GM21825 (cell line): ENCODE measurements around the gene PLA2G15.
"Not testable (repeated sequence)": the region's sequence is repeated elsewhere in the genome, so short reads cannot be mapped to it uniquely, and the experiment has no call there.

Experiments used
- ATAC-seq: cut with Tn5 transposase; IDR thresholded peaks from one replicate; pipeline ENCODE4 v1.9.1; 2021; ENCODE audit warnings: mild to moderate bottlenecking, moderate library complexity; ENCODE audit not compliant: unreplicated experiment

PLA2G15 gene

DNA sequence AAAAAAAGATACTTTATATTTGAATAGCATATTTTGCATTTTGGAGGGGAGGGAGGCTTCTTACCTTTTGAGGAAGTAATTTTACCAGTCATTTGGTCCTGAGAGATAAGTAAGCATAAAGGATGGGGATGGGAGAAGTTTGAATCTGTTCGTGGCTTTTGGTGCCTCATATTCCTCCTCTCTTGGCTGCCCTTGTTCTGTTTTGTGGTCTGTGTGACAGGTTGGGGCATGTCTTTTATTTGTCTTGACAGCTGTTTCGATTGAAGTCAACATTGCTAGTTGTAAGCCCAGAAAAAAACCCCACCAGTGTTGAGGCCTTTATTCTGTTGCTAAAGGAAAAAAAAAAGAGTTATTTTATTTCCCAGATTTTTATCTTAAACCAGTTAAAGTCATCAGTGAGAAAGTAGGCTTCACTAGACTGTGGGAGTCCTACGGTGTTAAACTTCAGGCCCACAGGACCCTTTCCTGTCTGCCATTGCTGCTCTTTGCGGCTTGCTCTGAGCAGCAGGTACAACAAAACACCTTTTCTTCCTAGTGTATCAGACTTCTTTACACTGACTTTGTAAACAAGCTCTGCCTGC, 30.5 kb downstream of the PLA2G15 start:
- ATAC-seq = no peak

DNA sequence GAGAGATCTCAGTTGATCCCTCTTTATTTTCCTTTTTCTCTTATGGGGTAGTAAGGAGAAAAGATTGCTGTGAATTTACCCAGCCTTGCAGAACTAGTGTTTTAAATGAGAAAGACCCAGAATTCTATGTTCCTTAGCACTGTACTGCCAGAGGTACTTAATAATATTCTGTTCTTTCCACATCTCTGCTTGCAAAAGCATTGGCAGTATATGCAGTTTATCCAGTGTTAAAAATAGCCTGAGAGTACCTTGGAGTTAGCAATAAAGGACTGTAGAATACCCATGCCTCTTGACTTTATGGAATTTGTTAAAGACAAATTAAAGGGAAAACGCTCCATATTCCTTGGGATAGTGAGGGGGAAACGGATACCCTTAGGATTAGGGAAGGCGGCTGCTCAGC, 31.1 kb downstream of the PLA2G15 start:
- ATAC-seq = no peak

DNA sequence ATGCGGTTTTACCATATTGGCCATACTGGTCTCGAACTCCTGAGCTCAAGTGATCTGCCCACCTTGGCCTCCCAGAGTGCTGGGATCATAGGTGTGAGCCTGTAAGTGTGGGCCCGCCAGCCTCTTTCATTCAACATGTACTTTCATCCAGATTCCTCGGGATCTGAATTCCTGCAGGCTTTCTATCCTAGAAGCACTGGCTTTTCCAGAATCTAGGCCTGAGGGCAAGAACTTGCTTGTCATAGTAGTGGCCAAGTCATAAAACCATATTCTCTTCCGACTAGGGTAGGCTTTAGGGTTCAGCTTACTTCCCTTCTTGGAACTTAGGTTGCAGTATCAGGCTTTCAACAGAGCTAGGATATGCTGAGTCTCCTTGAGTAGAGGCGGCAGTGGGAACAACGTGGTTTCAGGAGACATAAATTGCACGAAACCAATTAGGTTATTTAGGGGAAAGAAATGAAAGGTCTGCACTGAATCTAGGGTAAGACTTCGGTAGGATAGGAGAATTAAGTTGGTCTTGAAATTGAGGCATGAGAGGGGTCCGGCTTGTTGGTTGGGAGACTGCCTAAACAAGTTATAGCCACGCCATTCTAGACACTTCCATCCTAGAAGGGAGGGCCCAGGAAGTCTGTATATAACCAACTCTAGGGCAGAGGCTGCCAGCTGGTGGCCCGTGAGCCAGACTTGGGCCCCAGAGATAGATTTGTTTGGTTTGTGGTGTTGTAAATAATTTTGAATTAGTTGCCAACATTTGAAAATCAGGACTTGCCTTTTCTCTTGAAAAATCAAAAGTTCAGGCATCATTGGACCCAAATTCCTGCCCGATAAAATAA, 34.8 kb downstream of the PLA2G15 start:
- no peak for ATAC-seq

DNA sequence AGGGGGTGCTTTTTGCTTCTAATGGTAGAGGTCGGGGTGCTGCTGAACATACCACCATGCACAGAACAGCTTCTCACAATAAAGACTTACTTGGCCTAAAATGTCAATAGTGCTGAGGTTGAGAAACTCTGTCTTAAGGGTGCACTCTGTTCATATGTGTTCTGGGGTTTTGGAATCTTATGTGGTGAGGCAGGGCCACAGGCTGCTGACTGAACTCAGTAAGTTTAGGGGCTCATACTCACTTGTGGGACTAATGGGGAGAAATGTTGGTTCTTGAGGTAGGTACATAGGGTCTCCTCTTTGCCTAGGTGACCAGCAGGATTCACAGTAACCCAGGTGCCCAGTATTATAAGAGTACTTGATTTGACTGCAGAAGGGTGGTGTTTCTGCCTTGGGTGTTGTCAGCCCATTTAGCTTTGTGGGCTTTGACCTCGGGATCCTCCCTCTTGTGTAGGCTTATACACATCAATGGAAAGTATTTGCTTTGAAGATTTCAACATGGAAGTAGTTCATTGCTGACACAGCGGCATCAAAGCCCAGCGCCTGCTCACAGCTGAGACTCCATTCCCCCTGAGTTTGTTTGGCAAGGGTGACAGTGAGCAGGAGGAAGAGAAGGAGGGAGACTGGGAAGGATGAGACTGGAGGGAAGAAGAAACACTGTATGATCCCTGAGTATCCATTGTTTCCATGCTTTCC, 36.3 kb downstream of the PLA2G15 start:
- ATAC-seq = no peak

DNA sequence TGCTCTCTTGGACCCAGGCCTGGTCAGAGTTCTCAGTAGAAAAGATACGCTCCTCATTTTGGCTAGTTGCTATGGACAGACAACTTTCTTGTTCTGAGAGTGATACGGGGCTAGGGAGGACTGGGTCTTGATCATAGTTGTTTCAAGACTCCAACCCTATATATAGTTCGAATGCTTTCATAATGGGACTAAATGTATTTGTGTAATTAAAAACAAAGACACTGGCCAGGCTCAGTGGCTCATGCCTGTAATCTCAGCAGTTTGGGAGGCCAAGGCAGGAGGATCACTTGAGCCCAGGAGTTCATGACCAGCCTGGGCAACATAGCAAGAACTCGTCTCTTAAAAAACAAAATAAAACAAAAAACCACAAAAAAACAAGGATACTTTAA, 36.9 kb downstream of the PLA2G15 start:
- no peak for ATAC-seq

DNA sequence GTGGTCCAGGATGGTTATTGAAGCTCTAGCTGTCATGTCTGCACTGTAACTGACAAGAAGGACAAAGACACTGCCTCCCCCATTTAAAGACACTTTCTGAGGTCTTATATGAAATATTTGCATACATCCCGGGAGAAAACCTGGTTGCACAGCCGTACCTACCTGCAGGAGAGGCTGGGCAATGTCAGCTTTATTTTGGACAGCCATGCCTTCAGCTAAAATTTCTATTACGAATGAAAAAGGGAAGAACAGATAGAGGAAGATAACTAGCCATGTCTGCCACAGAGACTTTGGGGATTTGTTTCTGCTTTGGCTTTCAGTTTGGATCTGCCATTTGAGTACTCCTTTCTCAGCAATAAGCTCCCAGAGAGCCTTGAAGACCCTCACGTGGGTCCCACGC, 38.2 kb downstream of the PLA2G15 start:
- no peak for ATAC-seq

DNA sequence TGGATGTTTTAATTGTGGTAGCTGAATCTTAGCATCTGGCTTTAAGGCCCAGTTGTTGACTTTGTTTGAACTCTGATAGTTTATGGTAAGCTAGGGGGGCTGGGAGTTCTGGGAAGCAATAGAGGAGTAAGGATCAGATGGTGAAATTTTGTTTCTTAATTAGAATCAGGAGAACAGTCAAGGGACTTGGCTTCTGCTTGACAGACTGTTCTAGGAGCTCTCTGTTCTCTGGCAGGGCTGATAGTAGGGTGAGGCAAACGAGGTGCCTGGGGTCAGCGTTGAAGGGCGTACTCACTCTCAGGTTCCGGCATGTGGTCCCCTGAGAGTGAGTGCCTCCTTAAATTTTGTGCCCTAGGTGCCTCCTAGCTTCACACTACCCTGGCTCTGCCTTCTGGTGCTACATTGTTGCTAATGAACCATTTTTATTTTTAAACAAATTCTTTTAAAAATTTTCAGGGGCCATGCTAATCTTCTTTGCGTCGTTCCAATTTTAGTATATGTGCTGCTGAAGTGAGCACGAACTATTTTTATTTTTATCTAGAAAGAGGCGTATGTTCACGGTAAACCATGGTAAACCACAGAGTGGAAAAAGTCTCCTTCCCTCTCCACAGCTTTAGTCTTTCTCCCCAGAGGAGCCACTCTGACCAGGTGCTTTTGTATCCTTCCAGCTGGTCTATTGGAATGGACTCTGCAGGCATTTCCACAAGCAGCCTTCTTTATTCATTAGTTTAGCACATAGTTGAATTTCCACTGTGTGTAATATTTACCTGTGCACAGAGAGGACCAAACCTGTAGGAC, 38.8 kb downstream of the PLA2G15 start:
- ATAC-seq = no peak

DNA sequence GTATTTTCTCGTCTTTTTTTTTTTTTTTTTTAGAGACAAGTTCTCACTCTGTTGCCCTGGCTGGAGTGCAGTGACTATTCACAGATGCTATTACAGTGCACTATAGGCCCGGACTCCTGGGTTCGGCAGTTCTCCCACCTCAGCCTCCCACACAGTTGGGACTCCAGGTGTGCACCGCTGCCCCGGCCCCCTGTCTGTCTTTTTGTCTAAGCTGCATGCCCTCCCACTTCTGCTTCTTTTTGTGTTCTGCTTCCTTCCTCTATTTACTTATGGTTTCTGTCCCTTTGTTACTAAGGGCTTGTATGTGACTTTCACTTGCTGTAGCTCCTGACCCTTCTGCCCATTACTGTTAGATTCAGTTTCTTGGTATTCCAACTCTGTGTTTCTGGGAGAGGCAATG, 39.7 kb downstream of the PLA2G15 start:
- peak; percentile 46 for ATAC-seq

DNA sequence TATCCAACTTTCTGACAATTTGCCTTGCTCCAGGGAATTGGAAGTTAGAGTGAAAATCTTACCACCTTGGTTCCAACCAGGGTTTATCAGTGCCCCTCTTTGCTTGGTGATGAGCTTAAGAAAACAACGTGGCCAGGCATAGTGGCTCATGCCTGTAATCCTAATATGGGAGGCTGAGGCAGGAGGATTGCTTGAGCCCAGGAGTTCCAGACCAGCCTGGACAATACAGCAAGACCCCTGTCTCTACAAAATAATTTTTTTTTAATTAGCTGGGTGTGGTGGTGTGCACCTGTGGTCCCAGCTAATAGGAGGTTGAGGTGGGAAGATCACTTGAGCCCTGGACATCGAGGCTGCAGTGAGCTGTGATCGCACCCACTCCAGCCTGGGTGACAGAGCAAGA, 40.5 kb downstream of the PLA2G15 start:
- ATAC-seq = no peak

DNA sequence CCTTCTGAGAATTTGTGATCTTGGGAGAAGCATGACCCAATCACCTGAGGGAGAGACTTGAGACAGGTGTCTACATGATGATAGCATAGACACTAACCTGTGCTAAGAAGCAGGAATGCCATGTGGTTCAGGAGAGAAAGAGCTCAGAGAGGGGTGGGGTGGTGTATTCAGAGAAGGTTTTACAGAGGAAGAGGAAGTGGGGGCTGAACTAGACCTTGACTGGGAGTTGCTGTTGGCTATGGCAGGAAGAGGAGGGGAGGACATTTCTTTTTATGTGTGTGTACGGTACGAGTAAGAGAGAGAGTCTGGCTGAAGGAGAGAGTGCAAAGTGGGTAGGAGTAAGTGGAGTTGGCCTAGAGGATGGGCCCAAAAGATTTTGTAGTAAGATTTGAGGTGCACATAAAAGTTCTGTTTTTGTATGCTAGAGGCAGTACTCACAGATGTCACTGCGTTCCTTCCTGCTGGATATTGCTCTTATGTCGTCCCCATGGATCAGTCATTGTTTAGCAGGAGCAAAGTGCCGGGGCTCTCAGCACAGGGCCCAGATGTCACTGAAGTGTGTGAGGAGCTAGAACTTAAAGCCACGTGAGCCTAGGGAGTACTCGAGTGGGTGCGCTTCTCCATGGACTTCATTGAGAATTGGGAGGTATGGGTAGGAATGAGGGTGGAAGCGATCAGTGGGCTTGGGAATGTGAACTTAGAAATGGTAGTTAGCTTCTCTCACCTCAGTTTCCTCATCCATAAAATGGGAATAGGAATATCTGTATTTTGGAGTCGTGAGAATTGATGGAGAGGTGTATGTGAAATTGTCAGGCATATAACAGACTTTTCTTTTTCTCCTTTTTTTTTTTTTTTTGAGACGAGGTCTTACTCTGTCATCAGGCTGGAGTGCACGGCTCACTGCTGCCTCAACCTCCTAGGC, 41.2 kb downstream of the PLA2G15 start:
- ATAC-seq = no peak

DNA sequence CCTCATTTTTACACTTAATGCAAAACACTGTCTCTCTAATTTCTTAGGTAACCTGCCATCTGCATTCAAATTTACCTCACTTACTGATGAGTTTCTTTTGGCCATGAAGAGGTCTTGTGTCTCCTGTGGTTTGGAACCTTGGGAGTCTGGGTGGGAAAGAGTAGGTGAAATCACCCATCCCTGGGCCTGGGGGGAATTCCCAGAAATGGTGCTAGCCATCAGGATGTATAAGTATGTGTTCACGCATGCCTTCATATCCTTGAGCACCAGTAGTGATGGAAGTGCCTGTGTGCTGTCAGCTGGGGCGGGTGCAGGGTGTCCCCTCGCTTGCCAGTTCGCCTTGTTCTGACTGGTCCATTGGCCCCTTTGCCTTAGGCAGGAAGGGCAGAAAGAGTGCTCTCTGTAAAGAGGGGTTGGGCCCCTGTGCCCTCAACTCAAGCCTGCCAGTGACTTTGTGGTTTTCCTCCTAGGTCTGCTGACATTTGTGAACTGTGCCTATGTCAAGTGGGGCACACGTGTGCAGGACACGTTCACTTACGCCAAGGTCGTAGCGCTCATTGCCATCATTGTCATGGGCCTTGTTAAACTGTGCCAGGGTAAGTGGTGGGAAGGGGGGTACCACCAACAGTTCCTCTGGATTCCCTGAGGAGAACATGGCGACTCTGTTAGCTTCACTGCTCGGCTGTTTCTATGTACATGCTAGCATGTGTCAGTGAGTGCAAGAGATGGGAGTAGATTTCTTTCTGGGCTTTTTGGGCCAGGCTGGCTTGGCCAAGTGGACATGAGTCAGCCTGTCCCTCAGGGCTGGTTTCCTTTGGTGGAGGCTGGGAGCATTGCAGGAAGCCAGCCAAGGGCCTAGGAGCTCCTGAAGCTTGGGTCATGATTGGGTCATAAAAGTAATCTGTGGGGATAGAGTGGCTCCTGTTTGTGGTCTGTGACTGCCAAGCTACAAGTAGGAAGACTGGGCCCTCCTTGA, 42.4 kb downstream of the PLA2G15 start:
- ATAC-seq = no peak

DNA sequence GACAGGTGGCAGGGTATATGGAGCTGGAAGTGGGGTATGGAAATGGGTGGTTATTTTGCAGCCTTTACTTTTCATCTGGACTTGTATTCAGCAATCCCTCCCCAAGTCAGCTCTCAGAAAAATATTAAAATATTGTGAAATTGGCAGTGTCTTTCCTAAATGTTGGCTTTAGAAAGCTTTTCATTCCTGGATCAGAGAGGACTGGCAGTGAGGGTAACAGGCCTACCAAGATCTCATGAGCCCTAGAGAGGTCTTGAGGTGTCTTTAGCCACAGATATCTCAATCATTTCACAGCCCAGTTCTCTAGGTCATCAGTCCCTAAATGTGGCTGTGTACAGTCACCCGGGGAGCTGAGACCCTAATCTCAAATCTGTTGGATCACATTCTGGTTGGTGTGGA, 43.1 kb downstream of the PLA2G15 start:
- ATAC-seq = no peak

DNA sequence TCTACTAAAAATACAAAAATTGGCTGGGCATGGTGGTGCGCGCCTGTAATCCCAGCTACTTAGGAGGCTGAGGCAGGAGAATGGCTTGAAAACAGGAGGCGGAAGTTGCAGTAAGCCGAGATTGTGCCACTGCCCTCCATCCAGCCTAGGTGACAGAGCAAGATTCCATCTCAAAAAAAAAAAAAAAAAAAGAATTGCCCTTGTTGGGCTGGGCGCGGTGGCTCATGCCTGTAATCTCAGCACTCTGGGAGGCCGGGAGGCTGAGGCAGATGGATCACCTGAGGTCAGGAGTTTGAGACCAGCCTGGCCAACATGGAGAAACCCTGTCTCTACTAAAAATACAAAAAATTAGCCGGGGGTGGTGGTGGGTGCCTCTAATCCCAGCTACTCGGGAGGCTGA, 43.6 kb downstream of the PLA2G15 start:
- not testable (repeated sequence) for ATAC-seq

DNA sequence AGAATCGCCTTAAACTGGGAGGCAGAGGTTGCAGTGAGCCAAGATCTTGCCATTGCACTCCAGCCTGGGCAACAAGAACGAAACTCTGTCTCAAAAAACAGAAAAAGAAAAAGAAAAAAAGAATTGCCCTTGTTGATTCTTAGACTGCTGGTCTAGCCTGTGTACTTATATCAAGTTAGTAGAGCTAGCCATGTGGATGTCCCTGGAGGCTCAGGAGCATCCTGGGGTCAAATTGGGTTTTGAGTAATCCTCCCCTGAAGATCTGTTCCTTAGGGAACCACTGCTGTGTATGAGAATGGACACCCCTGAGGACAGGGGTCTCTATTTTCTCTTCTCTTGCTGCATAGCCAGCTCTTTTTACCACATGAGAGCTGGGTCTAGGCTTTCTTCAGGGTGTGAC, 44.0 kb downstream of the PLA2G15 start:
- ATAC-seq = no peak

DNA sequence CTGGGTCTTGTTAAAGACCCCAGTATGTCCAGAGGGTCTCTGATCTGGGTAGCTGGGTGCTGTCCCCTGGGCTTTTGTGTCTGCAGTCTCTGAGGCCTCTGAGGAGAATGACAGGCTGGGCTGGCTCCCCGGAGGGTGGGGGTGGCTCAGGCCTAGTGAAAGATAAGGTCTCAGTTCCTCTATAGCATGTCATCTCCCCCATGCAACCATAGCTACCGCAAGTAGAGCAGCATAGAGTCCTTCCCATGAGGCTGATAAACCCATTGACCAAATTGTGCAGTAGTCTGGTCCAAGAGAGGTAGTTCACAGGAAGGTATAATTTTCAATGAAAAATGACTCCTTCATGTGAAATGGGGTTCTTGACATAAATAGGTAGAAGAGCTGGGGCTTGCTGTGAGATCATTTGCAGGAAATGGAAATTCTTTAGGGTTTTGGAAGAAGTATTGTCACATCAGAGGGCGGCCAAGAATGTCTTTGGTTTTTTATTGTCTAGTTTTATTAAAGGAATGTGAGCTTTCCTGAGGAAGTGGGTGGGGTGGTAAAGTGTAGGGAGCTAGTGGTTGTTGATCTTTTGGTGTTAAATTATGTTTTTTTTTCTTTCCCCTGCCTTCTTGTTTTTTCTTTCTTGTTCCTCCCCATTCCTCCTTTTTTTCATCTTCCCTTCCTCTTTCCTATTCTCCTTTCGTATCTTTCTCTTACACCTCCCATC, 44.6 kb downstream of the PLA2G15 start:
- peak; percentile 68 for ATAC-seq

DNA sequence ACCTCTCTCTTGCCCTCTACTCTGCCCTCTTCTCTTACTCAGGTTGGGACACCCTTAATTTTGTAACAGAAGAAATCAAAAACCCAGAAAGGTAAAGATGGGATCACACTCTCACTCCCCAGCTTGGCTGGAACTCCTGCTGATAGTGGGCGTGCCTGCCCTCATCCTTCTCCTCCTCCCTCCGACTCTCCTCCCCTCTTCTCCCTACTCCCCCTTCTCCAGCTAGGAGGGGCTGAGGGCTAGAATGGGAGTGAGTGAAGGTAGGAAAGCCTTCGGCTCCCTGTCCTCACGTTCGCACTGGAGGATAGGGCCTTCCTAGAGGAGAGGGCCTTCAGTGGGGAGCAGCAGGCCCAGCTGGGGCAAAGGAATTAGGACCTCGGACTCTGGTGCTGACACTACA, 45.3 kb downstream of the PLA2G15 start:
- ATAC-seq = no peak

DNA sequence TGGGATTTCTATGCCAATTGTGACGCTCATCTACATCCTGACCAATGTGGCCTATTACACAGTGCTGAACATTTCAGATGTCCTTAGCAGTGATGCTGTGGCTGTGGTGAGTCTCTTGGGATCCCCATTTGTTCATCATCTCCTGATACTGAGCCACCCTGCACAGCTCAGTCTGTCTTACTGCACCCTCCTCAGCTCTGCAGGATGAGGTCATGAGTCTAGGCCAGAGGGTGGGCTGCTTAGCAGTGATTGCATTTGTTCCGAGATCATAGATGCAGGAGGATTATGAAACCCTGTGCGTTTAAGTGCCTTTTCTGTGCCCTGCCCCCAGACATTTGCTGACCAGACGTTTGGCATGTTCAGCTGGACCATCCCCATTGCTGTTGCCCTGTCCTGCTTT, 46.1 kb downstream of the PLA2G15 start:
- no peak for ATAC-seq

DNA sequence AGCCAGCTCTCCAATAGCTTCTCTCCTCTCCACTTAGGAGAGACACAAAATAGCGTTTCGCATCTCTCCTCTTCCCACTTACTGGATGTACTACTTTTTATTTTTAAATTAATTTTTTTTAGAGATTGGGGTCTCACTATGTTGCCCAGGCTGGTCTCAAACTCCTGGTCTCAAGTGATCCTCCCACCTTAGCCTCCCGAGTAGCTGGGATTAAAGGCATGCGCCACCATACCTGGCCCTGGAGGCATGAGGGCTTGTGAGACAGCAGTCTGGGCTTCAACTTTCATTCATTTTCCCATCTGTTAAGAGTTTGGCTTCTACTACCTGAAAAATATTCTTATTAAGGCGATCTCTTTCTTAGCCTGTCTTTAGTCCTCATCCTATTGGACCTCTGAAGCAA, 47.3 kb downstream of the PLA2G15 start:
- ATAC-seq = no peak

DNA sequence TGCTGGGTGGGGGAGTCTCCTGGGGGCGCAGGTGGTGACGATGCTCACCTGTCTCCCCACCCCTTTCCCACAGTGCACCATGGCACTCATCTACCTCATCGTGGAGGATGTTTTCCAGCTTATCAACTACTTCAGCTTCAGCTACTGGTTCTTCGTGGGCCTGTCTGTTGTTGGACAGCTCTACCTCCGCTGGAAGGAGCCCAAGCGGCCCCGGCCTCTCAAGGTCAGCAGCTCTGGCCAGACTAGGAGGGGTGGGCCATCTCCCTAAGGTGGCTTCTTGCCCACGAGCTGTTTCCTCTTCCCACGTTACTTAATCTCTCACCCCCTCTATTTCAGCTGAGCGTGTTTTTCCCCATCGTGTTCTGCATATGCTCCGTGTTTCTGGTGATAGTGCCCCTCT, 51.1 kb downstream of the PLA2G15 start:
- ATAC-seq = no peak
